VCaP (cell line): ENCODE data around the gene PCDHGB2.
"Not testable (repeated sequence)": the region's sequence is repeated elsewhere in the genome, so short reads cannot be mapped to it uniquely, and the experiment has no call there.

ENCODE experiments used
- H3K27ac ChIP-seq: fragments of 450-650 bp; 2 replicates; pipeline ENCODE4 v1.5.1; 2017
- CTCF ChIP-seq: fragments of 450-650 bp; conservative IDR thresholded peaks from 2 replicates; pipeline ENCODE4 v1.5.1; 2017; ENCODE audit warnings: mild to moderate bottlenecking, moderate library complexity

The PCDHGB2 gene

GRCh38 chr5:141383345-141383744 lies 23.6 kb downstream of the PCDHGB2 start:
- H3K27ac ChIP-seq, result no peak overlapping the region
- TF ChIP-seq CTCF, result no peak

GRCh38 chr5:141384471-141385267 lies 24.9 kb downstream of the PCDHGB2 start:
- TF ChIP-seq CTCF, result no peak
- no peak overlapping the region for H3K27ac ChIP-seq

- H3K27ac ChIP-seq, result not testable (repeated sequence)
- peak; percentile 85 for TF ChIP-seq CTCF
Observed at GRCh38 chr5:141387557-141388311, 27.9 kb downstream of the PCDHGB2 start, which contains the start of gene PCDHGB4. TSS of gene PCDHGB4 (plus strand) at chr5:141387698. CDS start at chr5:141387885, 187 bp downstream.

- no peak overlapping the region for H3K27ac ChIP-seq
- no peak for TF ChIP-seq CTCF
Observed at GRCh38 chr5:141388661-141389060, 28.9 kb downstream of the PCDHGB2 start.

- no peak overlapping the region for H3K27ac ChIP-seq
- no peak for TF ChIP-seq CTCF
Observed at GRCh38 chr5:141389153-141390042, 29.6 kb downstream of the PCDHGB2 start.

- no peak for TF ChIP-seq CTCF
- no peak within 1 kb of the TSS for H3K27ac ChIP-seq
Observed at GRCh38 chr5:141392429-141393198, 32.8 kb downstream of the PCDHGB2 start, which contains the start of gene PCDHGA8. TSS of gene PCDHGA8 (plus strand) at chr5:141392633. CDS start at chr5:141392814, 181 bp downstream.
